Measurements from ENCODE around the gene EIF4B.

- TF ChIP-seq POLR2A (IDR thresholded peaks at IDR 0.05; ENCODE audit: low read depth, low read length) (no peak), POLR2AphosphoS5 (IDR thresholded peaks at IDR 0.05; ENCODE audit: low read depth, low read length) (no peak), TAF1 (IDR thresholded peaks at IDR 0.05; ENCODE audit: borderline replicate concordance, low read depth, low read length) (no peak)
Observed at GRCh38 chr12:53076461-53076860, 70.2 kb downstream of the EIF4B start.

Data from GM12892 (cell line).